ENCODE data around the gene ANG. TPM values are rescaled to one million over a fixed set of nuclear protein-coding genes. Genes with fewer than 3 reads are reported as not detected.
"Not testable (repeated sequence)": the region's sequence is repeated elsewhere in the genome, so short reads cannot be mapped to it uniquely, and the experiment has no call there.

Gene ANG
- 2.3 and 3.3 TPM in 2 replicates for total RNA-seq
- long read RNA-seq, partial matches to known transcripts = 0 of 1 reads
- long read RNA-seq, other reads (novel, unspliced or antisense) = 0 of 1 reads

DNA sequence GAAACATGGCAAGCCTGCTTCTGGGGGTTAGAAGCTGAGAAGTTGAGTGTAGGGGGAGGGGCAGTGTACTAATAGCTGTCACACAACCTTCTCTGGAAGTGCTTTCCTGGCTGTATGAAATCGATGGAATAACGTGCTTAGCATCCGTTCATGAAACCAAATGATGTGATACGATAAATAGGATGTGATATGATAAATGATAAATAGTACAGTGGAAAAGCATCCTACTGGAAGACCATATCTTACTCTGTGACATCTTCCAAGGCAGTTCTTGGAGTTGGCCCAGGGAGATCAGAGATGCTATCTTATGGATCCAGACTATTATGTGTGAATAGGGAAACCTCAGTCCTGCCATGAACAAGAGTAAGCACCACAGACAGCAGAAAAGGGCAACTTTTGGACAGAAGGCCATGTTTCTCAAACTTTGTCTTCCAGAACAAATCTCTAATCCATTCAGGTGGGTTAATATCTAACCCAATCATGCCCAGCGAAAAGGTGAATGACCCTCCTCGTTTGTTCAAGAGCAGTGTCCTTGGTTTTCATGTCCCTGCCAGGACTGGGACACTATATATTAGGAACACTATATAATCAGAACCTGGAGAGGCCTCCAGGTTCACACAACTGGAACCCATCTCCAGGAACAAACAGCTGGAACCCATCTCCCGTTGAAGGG is at the start of gene ANG:
TSS of gene ANG (plus strand) at position 598 of the 673 bp plus-strand sequence. CDS start 4,801 bp downstream, outside the sequence.
- DNase-seq (ENCODE audit: low read depth, low spot score) = no peak
- Mint-ChIP-seq H3K36me3 (ENCODE audit: low read depth) (no peaks in the 10 kb centered on the region), H3K27me3 (ENCODE audit: low read depth) (peaks cover 8% of the 10 kb centered on the region), H3K4me3 (no peak within 1 kb of the TSS), H3K4me1 (peaks cover 13% of the 10 kb centered on the region), H3K27ac (ENCODE audit: unreplicated experiment) (no peak within 1 kb of the TSS), H3K9me3 (no peaks in the 10 kb centered on the region)
- TF ChIP-seq CTCF (conservative IDR thresholded peaks at IDR 0.05) = no peak

DNA sequence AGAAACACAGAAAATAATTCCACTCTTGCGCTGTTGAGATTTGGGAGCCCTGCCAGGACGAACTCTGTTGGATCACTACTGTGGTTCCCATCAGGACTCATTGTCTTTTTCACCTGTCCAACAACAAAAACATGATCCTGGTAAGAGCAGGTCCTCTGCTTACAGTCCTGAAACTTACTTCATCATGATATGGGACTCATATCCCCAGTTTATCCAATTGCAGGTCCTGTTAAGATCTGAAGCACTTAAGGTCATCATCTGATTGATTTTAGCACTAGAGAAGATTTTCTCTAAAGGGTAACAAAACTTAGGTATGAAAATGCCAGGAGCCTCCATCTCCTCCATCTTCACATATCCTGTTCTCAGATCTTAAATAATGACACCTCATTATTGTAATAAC is 47.0 kb upstream of the ANG start, which contains the start of gene OR6S1:
TSS of gene OR6S1 (minus strand) at position 101 of the 400 bp plus-strand sequence. CDS start at position 101, 0 bp downstream.
- DNase-seq (ENCODE audit: low read depth, low spot score) = no peak
- H3K4me1 Mint-ChIP-seq = no peaks in the 10 kb centered on the region
- H3K27ac Mint-ChIP-seq (ENCODE audit: unreplicated experiment) = no peak within 1 kb of the TSS
- H3K36me3 Mint-ChIP-seq (ENCODE audit: low read depth) = no peaks in the 10 kb centered on the region
- no peak for TF ChIP-seq CTCF (conservative IDR thresholded peaks at IDR 0.05)
- no peaks in the 10 kb centered on the region for H3K9me3 Mint-ChIP-seq
- H3K4me3 Mint-ChIP-seq = no peak within 1 kb of the TSS
- H3K27me3 Mint-ChIP-seq (ENCODE audit: low read depth) = peaks cover 87% of the 10 kb centered on the region

DNA sequence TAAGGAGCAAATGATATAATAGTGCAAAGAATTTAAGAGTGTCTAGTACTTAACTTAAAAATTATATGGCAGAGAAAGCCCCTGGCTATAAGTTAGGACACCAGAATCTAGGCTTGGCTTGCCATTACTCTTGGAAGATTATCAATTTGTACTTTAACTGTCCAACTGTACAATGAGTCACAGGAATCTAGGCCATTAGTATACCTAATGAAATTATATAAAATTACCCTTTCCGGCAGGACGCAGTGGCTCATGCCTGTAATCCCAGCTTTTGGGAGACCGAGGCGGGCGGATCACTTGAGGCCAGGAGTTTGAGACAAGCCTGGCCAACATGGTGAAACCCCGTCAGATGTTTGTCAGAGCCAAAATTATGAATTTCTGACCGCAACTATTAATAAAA is 46.4 kb upstream of the ANG start:
- Mint-ChIP-seq H3K36me3 (ENCODE audit: low read depth) (no peaks in the 10 kb centered on the region), H3K27ac (ENCODE audit: unreplicated experiment) (no peak overlapping the region), H3K9me3 (no peaks in the 10 kb centered on the region), H3K27me3 (ENCODE audit: low read depth) (peaks cover 81% of the 10 kb centered on the region), H3K4me3 (no peak overlapping the region), H3K4me1 (no peaks in the 10 kb centered on the region)
- DNase-seq (ENCODE audit: low read depth, low spot score) = no peak
- TF ChIP-seq CTCF (conservative IDR thresholded peaks at IDR 0.05) = no peak

GRCh38 chr14:20642755-20643154 is 45.8 kb upstream of the ANG start:
- H3K9me3 Mint-ChIP-seq; H3K4me3 Mint-ChIP-seq; DNase-seq (ENCODE audit: low read depth, low spot score); H3K27ac Mint-ChIP-seq (ENCODE audit: unreplicated experiment); H3K4me1 Mint-ChIP-seq; H3K36me3 Mint-ChIP-seq (ENCODE audit: low read depth): not testable (repeated sequence)
- H3K27me3 Mint-ChIP-seq (ENCODE audit: low read depth) = peaks cover 82% of the 10 kb centered on the region

GRCh38 chr14:20644520-20644919 is 44.0 kb upstream of the ANG start:
- Mint-ChIP-seq H3K27me3 (ENCODE audit: low read depth) (peaks cover 80% of the 10 kb centered on the region), H3K9me3 (no peaks in the 10 kb centered on the region), H3K27ac (ENCODE audit: unreplicated experiment) (no peak overlapping the region), H3K4me3 (no peak overlapping the region), H3K36me3 (ENCODE audit: low read depth) (no peaks in the 10 kb centered on the region), H3K4me1 (no peaks in the 10 kb centered on the region)
- DNase-seq (ENCODE audit: low read depth, low spot score) = no peak
- no peak for TF ChIP-seq CTCF (conservative IDR thresholded peaks at IDR 0.05)

- TF ChIP-seq CTCF (conservative IDR thresholded peaks at IDR 0.05) = no peak
- Mint-ChIP-seq H3K36me3 (ENCODE audit: low read depth) (no peaks in the 10 kb centered on the region), H3K27me3 (ENCODE audit: low read depth) (peaks cover 82% of the 10 kb centered on the region), H3K9me3 (no peaks in the 10 kb centered on the region), H3K27ac (ENCODE audit: unreplicated experiment) (no peak overlapping the region), H3K4me3 (no peak overlapping the region), H3K4me1 (no peaks in the 10 kb centered on the region)
- no peak for DNase-seq (ENCODE audit: low read depth, low spot score)
Measured at GRCh38 chr14:20645481-20645880, 43.1 kb upstream of the ANG start.
